IPS-11a (cell line): ENCODE data around the gene GYS1.

Experiments
- H3K4me3 ChIP-seq: one replicate; pipeline ENCODE4 v1.5.1; 2013; ENCODE audit warnings: low read depth, low read length, control low read depth

GYS1 gene

GRCh38 chr19:48965806-48966540, 27.1 kb downstream of the GYS1 start:
- peak overlapping the region; percentile 94 for H3K4me3 ChIP-seq

- H3K4me3 ChIP-seq = peak within 1 kb of the TSS; percentile 94
Observed at GRCh38 chr19:48965040-48965805, 27.9 kb downstream of the GYS1 start, which contains the start of gene FTL. TSS of gene FTL (plus strand) at chr19:48965309. CDS start at chr19:48965508, 199 bp downstream.

- H3K4me3 ChIP-seq = peak overlapping the region; percentile 54
Observed at GRCh38 chr19:48964205-48965039, 28.7 kb downstream of the GYS1 start.

- H3K4me3 ChIP-seq = peak overlapping the region; percentile 54
Observed at GRCh38 chr19:48963371-48964204, 29.5 kb downstream of the GYS1 start.

- H3K4me3 ChIP-seq = no peak overlapping the region
Observed at GRCh38 chr19:48962849-48963165, 30.3 kb downstream of the GYS1 start.

- H3K4me3 ChIP-seq = no peak overlapping the region
Observed at GRCh38 chr19:48962029-48962848, 30.9 kb downstream of the GYS1 start.

GRCh38 chr19:48961673-48962028, 31.5 kb downstream of the GYS1 start:
- H3K4me3 ChIP-seq = no peak overlapping the region

- H3K4me3 ChIP-seq = no peak overlapping the region
Observed at GRCh38 chr19:48961051-48961649, 32.0 kb downstream of the GYS1 start.

GRCh38 chr19:48959341-48960239, 33.5 kb downstream of the GYS1 start:
- H3K4me3 ChIP-seq = no peak overlapping the region

GRCh38 chr19:48958006-48958405, 35.1 kb downstream of the GYS1 start:
- H3K4me3 ChIP-seq = no peak overlapping the region

GRCh38 chr19:48955308-48955958, 37.7 kb downstream of the GYS1 start:
- peak overlapping the region; percentile 91 for H3K4me3 ChIP-seq

- H3K4me3 ChIP-seq = peak within 1 kb of the TSS; percentile 91
Observed at GRCh38 chr19:48954595-48955307, 38.4 kb downstream of the GYS1 start, which contains the start of gene BAX. TSS of gene BAX (plus strand) at chr19:48954875. CDS start at chr19:48954929, 54 bp downstream.

GRCh38 chr19:48953990-48954594, 39.0 kb downstream of the GYS1 start:
- peak overlapping the region; percentile 91 for H3K4me3 ChIP-seq

- H3K4me3 ChIP-seq = no peak overlapping the region
Observed at GRCh38 chr19:48953141-48953540, 40.0 kb downstream of the GYS1 start.

GRCh38 chr19:48950830-48951519, 42.1 kb downstream of the GYS1 start:
- no peak overlapping the region for H3K4me3 ChIP-seq

- H3K4me3 ChIP-seq = no peak overlapping the region
Observed at GRCh38 chr19:48950159-48950558, 43.0 kb downstream of the GYS1 start.
